ENCODE data around the gene DRD3.

DNA sequence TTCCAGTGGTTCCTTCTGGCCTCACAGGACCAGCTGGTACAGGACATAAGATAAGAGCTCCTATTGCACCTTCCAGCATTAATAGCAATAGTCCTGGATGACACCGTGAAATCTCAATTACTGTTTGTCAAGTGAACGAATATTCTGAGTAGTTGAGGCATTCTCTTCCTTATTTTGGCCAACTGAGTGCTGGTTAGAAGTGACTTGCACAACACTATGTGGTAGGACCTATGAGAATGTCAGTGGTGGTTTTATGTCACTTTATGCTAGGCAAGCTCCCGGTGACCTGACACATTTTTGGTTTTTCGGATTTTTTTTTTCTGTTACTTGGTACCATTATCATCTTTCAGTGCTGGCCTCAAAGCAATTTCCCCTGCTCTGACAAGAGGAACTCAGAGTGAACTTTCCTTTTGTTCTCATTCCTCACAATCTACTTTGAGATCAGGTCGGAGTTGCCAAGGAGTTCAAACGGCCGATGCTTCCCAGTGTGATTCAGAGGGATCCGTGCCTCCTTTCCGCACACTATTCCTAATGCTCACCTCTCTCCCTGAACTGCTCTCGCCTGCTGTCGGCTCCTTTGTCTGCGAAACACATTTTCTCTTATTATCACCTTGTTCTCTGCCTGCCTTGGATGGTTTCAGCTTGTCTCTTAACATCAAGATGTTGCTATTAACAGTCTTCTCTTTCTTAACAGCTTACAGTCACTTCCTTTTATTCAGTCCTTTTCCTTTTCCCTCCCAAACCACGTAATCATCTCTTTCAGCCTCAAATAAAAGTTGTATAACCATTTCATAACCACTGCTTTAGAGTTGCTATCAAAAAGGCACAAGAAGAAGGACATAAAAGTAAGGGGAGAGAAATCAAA lies 86.5 kb downstream of the DRD3 start:
- TF ChIP-seq, protein P1, sequence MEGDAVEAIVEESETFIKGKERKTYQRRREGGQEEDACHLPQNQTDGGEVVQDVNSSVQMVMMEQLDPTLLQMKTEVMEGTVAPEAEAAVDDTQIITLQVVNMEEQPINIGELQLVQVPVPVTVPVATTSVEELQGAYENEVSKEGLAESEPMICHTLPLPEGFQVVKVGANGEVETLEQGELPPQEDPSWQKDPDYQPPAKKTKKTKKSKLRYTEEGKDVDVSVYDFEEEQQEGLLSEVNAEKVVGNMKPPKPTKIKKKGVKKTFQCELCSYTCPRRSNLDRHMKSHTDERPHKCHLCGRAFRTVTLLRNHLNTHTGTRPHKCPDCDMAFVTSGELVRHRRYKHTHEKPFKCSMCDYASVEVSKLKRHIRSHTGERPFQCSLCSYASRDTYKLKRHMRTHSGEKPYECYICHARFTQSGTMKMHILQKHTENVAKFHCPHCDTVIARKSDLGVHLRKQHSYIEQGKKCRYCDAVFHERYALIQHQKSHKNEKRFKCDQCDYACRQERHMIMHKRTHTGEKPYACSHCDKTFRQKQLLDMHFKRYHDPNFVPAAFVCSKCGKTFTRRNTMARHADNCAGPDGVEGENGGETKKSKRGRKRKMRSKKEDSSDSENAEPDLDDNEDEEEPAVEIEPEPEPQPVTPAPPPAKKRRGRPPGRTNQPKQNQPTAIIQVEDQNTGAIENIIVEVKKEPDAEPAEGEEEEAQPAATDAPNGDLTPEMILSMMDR (IDR thresholded peaks at IDR 0.05) = no peak
- no peak for TF ChIP-seq EZH2phosphoT487 (IDR thresholded peaks at IDR 0.05)

Data from neural progenitor cell (in vitro differentiated cells).